ENCODE measurements around the gene UBQLN4.

DNA sequence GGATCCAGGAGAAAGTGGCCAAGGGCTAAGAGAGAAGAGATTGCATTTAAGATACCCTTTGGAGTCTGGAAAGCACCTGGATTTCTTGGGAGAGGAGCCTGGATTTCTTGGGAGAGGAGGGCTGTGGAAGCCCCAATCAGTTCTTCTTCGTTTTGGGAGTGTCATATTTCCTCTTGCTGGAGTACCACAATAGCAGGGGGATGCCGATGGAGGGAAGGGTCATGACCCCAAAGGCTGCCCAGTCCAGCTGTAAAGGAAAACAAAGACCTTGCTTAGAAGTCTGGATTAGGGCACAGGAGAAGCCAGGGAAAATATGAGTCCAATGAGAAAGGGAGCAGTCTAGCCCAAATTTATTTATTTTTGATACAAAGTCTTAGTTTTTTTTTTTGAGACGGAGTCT is 44.2 kb downstream of the UBQLN4 start:
- TF ChIP-seq, protein P1, sequence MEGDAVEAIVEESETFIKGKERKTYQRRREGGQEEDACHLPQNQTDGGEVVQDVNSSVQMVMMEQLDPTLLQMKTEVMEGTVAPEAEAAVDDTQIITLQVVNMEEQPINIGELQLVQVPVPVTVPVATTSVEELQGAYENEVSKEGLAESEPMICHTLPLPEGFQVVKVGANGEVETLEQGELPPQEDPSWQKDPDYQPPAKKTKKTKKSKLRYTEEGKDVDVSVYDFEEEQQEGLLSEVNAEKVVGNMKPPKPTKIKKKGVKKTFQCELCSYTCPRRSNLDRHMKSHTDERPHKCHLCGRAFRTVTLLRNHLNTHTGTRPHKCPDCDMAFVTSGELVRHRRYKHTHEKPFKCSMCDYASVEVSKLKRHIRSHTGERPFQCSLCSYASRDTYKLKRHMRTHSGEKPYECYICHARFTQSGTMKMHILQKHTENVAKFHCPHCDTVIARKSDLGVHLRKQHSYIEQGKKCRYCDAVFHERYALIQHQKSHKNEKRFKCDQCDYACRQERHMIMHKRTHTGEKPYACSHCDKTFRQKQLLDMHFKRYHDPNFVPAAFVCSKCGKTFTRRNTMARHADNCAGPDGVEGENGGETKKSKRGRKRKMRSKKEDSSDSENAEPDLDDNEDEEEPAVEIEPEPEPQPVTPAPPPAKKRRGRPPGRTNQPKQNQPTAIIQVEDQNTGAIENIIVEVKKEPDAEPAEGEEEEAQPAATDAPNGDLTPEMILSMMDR (conservative IDR thresholded peaks at IDR 0.05; ENCODE audit: low read length): no peak
- TF ChIP-seq EZH2phosphoT487 (IDR thresholded peaks at IDR 0.05; ENCODE audit: borderline replicate concordance): no peak
